DOHH2 (cell line): Measurements from ENCODE around the gene SLC7A6OS.

Experiments used
- CTCF ChIP-seq: fragments of 200-600 bp; sonication (generic); IDR thresholded peaks from one replicate; pipeline ENCODE4 v1.5.1; 2014; ENCODE audit warnings: antibody characterized with exemption, mild to moderate bottlenecking, low read depth, low read length; ENCODE audit not compliant: poor library complexity, severe bottlenecking
- EZH2phosphoT487 ChIP-seq: fragments of 200-600 bp; sonication (generic); IDR thresholded peaks from 2 replicates; pipeline ENCODE4 v1.6.1; 2017; ENCODE audit warnings: borderline replicate concordance, mild to moderate bottlenecking, antibody characterized with exemption, low read length, moderate library complexity, mixed read lengths

- TF ChIP-seq CTCF (no peak), EZH2phosphoT487 (no peak)
Observed at GRCh38 chr16:68353366-68353765, 42.6 kb upstream of the SLC7A6OS start.
